Measurements from ENCODE around the gene DIS3L2.
"Not testable (repeated sequence)": the region's sequence is repeated elsewhere in the genome, so short reads cannot be mapped to it uniquely, and the experiment has no call there.

Gene DIS3L2

DNA sequence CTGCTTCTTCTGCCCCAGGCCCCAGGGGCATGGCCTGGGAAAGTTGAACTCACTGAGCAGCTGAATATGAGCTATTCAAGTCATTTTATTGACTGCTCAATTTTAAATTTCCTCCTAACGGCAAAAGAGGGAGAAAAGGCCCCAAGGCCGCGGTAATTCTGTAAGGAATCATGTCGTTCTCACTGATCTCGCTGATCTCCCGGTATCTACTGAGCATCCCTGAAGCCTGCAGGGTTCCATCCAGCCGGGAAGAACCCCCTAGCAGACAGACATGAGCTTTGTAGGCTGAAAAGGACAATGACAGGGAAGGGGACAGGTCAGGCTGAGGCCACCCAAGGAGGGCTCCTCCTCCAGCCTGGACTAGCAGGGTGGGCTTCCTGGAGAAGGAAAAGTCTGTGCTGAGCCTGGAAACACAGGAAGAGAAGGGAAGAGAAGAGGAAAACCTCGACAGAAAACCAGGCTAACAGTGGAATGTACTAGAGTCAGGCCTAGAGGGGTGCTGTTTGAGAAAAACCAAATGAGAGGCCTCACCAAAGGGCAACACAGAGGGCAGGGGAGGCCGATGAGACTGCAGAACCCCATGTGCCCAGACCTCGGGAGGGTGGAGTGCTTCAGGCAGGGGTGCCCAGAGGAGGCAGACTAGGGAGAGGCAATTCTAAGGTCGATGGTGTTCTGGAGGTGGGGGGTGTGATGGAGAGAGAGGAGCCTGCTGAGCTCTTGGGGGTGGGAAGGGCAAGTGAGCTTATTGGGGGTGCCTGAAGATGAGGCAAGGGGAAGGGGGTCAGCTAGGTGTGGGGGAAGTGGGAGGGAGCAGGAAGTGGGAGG, 32.4 kb upstream of the DIS3L2 start:
- DNase-seq, result no peak

DNA sequence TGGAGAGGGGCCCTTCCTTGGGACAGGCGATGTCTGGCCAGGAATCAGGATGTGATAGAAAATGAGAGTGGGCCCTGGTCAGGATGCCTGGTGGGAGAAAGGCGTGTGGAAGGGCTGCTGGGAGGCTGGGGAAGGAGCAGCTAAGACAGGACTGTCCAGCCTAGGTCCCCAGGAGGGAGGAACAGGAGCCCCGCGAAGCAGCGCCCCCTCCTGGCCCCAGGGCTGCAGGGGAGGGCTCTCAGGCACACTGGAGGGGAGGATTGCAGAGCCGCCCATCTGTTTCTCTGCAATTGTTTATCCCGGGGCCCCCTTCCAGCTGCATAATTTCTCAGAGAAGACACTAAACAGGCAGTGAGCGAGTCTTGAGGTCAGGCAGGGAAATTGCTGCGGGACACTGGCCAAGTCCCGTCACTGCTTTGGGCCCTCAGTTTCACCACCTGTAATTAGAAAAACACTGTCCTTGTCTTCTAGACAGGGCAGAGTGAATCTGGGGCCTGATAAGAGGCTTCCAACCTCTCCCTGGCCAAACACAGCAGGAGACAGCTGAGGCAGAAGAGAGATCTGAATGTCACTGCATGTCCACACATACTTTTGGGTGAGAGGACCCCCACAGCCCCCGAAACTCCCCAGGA, 31.4 kb upstream of the DIS3L2 start:
- no peak for DNase-seq

DNA sequence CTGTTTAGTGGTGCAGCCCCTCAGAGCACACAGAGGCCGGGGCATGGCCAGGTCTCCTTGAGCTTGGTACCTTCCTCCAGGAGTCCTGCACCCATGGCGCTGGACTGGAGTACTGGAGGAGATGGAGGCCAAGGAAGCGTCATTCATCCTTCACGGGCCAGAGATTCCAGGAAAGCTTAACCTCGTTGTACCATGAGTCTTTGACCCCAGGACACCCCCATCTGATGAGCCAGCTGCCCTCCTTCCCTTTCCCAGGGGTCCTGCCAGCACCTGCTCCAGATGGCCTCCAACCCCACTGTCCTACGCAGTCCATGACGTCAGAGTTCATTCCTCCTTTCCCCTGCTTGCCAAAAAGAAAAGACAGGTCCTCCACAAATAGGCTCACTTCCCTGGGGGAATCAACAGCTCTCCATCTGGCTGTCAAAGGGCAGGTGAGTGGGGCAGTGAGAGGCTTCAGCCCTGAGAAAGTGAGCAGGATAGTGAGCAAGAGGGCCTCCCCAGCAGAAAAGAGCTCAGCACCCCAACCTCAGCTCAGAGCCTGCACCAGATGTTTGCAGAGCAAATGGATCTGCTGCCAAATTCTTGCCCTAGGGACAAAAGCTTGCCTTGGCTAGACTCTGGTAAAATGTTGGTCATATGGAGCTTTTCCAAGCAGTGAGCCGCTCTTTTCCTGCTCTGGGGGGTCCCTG, 30.8 kb upstream of the DIS3L2 start:
- DNase-seq, result no peak

DNA sequence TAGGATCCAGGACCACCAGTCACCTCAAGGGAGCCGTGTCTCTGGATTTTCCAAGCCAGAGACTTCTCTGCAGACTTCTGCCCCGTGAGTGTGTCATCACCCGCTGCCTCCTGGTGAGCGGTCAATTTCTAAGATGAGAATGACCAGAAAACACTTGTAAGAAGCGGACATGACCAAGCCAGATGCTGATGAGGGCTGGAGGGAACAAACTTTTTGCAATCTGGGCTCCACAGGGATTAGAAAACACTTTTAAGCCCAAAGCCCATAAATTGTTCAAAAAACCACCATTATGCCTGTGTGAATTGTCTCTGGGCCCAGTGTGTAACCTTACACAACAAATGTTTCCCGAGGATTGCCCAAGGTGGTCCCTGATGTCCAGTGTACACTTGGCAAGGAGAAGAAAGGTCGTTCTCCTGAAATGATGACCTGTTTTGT, 30.0 kb upstream of the DIS3L2 start:
- no peak for DNase-seq

DNA sequence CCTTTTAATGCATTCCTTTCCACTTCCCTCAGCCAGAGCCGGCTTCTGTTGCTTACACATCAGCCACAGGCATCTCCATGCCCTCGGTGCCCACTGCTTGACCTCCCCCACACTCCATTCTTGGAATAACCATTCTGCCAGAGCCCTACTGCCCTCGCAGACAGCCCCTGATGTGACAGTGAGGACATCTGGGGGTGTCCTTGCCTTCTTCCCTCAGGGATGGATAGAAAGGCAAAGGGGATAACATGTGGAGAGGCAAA, 28.9 kb upstream of the DIS3L2 start:
- DNase-seq, result no peak

DNA sequence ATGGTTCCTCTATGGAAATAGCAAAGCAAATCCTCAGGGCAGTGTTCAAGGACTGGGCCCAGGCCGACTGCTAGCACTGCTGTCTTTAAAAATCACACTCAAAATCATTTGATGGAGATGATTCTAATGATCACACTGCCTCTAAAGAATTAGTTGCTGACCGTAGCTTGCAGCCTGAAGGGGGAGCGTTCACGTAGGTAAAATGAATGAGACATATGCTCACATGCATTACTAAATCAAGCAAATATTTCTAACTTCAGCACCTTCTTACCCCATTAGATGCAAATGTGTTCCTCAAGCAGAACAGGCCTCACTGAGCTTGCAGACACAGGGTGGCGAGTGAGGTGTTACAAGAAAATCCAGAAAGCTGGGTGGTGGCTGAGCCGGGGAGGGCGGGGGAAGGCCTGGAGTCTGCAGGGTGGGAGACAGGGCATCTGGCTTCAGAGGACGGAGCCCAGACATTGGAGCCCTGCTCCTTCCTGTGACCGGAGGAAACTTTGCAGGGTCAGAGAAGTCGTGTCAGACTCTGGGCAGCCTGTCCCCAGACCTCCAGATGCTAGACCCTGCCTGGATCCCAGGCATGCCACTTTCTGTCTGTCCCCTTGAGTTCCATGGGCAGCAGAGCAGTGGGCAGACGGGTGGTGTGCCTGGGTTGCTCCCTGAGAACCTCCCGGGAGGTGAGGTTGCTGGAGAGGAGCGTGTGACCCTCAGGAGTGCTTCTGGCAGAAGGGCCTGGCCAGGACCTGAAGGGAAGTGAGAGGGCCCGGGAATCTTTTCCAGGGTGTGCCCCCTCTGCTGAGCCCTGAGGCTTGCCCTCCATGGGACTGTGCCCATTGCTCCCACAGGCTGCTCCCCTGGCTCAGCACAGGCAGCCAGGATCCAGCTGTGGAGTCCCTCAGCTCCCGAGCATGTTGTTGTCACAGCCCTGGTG, 28.3 kb upstream of the DIS3L2 start:
- DNase-seq, result no peak

DNA sequence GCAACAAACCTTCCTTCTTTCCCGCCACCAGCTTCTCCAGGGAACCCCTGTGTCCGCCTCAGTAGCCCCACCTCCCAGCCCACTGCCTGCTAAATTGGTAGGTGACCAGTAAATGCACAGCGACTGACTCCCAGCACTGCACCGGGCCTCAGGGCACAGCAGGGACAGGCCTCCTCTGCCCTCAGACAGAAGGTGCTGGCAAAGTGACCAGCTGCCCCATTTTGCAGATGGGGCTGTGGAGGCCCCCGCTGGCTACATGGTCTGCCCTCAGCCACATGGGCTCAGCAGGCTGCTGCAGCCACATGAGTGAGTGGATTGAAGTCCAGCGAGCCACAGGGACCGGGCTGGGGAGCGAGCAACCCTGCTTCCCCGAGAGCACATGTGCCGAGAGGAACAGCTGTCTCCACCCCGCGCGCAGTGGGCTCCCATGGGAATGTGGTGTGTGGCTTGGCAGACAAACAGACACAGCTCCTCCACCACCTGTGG, 27.6 kb upstream of the DIS3L2 start:
- DNase-seq, result no peak

DNA sequence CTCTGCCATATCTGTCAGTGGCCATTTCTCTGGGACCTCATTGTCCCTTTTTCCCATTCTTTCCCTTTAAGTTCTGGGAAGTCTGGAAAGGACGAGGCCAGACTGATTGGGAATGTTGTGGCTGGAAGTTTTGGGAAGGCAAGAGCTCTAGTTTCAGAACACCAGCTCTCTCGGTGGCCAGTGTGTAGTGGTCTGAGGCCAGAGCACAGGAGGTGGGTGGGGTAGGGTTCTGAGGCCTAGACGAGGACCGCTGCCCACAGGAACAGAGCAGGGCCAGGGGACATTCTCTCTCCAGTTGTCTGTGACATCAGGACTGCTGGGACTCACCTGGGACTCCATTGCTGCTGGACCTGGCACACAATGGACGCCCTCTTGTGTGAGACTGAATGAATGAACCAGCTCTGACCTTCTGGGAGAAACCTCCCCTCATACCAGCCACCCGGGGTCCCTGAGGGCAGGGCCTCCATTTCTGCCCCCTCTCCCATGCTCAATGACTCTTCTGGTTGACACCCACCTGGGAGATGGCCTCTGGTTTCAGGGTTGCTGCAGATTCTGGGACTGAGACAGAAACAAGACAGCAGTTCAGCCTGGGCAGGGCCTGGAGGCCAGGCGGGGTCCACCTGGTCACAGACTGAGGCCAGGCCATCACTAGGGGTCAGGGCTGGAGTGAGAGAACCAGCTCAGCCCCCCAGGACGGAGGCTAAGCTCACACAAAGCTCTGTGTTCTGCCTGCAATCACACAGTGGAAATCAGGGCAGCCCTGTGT, 26.9 kb upstream of the DIS3L2 start:
- no peak for DNase-seq

DNA sequence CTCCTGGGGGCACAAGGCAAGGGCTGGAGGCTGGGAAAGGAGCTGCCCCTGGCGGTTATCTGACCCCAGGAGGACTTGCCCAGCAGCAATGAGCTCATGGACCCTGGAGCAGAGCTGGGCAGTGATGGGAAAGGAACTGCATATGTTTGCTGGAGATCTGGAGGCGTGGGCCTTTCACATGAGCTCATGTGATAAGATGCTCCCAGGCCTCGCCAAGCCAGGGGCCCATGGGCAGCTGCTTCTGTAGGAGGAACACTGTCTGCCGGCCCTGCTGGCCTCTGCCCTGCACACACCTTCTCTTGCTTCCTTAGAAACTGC, 26.3 kb upstream of the DIS3L2 start:
- no peak for DNase-seq

DNA sequence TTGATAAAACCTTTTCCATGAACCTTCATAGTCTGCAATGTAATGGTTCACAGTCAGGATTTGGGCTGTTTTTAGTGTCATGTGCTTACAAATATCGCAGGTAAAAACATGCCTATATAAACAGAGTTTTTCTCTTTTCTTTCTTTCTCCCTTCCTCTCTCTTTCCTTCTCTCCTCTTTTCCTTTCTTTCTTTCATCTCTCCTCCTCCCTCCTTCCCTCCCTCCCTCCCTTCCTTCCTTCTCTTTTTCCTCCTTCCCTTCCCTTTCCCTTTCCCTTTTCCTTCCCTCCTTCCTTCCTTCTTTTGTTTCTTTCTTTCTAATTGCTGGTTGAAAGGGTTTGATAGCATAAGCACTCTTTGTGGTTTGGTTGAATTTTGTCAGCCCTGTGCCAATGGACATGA, 25.7 kb upstream of the DIS3L2 start:
- DNase-seq, result no peak

DNA sequence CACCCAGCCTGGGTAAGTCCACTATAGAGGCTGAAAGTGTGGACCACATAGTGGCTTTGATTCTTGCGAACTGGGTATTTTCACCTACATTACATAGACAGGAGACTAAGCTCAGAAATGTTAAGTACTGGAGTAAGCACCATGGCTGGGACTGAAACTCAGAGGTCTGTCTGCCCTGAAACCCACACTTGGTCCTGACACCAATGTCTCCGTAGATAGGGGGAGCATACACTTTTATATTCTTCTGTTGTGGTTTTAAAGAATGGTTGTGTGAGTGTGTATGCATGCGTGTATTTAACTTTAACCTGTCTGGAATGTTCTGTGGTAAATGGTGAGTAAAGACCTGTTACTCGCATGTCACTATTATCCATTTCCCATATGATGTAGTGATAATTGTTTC, 25.0 kb upstream of the DIS3L2 start:
- no peak for DNase-seq

DNA sequence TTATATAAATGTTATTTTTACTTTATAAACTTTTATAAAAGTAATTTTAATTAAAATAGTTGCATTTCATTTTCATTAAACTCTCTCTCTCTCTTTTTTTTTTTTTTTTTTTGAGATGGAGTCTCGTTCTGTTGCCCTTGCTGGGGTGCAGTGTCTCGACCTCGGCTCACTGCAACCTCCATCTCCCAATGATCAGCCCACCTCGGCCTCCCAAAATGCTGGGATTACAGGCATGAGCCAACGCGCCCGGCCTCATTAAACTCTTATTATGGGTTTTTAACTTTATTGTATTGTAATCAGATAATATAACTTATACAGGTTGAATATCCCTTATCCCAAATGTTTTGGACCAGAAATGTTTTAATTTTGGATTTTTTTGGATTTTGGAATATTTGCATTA, 24.5 kb upstream of the DIS3L2 start:
- no peak for DNase-seq

DNA sequence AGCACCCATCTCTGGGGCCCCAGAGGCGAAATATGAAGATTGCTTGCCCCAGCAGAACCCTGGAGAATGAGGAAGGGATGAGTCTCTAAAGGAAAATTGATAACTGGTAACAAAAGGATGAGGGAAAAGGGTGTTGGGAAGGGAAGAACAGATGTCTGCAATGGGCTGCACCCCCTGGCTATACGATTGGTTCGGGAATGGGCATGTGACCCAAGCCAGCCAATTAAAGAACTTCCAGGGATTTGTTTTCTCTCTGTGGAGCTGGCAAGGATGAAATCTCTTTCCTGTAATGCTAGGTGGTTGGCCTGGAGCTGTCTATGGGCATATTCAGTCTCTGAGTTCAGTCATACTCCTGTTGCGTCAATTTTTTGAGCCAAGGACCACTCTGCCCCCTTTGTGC, 22.5 kb upstream of the DIS3L2 start:
- no peak for DNase-seq

DNA sequence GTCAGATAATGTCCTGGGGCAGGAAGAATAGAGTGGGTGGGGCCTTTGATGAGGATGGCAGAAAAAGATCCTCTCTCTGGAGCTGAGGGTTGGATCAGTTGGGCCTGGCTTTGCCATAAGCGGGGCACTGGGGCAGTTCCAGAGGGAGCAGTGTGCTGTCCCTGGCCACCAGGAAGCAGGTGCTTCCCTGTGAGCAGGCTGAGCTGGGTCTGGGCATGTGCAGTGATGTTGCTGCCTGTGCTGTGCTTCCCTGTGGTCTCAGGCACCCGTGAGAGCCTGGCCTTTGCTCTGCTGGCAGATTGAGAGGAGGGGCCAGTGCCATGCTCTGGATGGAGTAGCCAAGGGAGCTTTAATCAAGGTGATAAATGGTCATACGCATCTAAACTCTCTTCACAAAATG, 20.7 kb upstream of the DIS3L2 start:
- DNase-seq, result no peak

DNA sequence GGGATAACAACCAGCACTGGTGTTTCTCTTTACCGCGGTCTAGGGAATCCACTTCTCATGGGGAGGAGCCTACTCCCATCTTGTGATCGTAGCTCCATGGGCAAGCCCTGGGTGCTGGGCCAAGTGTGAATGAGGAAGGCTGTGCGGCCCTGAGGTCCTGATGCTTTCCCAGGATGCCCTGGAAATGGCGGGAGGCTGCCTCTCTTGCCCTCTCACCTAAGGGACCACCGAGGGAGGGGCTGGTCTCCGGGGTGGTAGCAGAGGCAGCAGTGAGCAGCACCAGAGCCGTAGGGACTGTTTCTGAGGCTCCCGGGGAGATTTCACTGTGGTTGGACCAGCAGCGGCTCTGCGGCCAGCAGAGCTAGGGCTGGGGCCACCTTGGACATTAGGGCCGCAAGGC, 19.8 kb upstream of the DIS3L2 start:
- no peak for DNase-seq

DNA sequence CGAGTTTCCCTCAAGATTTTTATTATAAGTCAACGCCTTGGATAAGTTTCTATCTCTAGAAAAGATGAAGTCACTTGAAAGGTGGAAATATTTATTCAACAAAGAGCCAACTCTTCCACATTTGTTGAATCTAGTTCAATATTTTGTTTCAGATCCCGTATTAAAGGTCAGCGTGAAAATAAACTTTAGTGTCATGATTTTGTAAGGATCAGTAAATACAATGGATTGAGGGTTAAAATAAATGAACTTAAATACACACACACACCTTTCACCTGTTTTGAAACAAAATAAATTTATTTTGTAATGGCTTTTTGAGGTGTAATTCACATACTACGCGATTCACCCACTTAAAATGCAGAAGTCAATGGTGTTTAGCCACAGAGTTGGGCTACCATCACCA, 19.3 kb upstream of the DIS3L2 start:
- DNase-seq, result no peak

DNA sequence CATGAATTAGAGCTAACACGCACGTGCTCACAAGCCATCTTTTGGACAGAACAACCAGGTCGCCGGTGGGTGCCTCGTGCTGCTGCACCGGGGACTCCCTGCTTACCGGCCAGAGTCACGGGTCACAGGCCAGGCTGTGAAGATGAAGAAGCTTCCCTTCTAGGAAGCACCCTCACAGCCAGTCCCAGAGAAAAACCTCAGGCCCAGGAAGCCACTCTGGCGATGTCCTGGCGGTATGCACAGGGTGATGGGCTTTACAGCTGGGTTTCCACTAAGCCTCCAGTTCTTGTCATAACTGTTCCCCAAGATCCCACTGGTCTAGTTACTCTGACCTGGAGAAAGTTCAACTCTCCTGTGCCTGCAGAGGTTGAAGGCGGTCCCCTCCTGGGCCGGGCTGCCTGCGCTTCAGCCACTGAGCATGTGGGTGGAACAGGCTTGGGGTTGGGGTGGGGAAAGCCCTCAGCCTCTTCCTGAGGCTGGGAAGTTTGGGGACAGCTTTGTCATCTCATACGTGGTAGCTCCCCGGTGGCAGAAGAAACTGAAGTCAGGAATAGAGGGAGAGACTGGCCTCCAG, 15.2 kb upstream of the DIS3L2 start:
- no peak for DNase-seq

DNA sequence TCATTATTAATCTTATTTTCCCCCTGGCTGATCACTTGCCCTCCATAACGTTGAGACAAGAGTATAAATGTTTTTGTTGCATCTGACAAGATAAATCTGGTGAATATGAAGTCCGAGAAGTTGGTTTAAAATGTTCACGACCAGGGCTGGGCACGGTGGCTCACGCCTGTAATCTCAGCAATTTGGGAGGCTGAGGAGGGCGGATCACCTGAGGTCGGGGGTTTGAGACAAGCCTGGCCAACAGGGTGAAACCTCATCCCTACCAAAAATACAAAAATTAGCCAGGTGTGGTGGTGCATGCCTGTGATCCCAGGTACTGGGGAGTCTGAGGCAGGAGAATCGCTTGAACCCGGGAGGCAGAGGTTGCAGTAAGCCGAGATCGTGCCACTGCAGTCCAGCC, 14.4 kb upstream of the DIS3L2 start:
- DNase-seq, result not testable (repeated sequence)

DNA sequence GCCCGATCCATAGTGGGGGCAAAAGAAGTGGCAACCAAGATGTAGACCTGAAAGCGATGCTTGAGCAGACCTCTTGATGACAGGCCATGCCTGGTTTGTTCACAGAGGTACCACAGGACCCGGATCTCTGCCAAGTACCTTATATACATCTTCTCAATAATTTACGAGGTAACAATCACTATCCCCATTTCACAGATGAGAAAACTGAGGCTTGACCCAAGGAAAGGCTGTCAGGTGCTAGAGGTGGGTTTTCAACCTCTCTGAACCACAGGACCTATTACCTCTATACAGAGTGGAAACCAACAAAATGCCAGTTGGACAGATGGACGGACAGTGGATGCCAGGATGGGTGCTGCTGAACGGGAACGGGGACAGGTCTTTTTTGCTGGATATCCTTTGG, 13.8 kb upstream of the DIS3L2 start:
- no peak for DNase-seq

DNA sequence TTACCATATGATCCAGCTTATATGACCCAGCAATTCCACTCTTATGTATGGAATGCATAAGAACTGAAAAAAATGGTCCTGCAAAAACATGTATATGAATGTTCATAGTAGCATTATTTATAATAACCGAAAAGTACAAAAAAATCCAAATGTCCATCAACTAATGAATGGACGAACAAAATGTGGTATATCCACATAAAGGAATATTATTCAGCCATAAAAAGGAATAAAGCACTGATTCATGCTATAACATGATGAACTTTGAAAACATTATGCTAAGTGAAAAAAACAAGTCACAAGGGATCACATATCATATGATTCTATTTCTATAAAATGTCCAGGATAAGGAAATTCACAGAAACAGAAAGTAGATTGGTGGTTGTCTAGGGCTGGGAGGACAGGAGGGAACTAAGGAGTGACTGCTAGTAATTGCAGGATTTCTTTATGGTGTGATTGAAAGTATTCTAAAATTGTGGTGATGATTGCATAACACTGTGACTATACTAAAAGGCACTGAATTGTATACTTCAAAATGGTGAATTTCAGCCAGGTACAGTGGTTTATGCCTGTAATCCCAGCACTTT, 10.0 kb upstream of the DIS3L2 start:
- no peak for DNase-seq

DNA sequence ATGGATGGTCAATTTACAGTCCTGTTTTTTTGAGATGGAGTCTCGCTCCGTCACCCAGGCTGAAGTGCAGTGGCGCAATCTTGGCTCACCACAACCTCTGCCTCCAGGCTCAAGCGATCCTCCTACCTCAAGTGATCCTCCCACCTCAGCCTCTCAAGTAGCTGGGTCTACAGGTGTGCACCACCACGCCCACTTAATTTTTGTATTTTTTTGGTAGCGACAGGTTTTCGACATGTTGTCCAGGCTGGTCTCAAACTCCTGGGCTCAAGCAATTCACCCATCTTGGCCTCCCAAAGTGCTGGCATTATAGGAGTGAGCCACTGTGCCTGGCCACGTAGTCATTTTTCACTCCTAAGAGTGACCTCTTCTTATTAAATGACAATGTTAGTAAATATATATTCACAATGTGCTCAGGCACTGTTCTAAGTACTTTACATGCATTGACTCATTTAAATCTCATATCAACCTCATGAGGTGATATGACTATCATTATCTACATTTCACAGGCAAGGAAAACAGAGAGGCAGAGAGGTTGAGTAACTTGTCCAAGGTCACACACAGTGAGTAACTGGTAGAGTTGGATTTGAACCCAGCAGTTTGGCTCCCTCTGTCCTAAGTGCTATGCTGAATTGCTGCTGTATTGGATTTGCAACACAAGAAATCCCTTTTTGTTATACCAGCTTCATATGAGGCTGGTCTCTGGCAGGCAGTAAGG, 5.6 kb upstream of the DIS3L2 start:
- DNase-seq, result no peak
